Measurements from ENCODE around the gene SCD5. TPM values are rescaled to one million over a fixed set of nuclear protein-coding genes. Genes with fewer than 3 reads are reported as not detected.

Gene SCD5
- total RNA-seq, 1 donor from 2014 or later, result 1.6 TPM

- ATAC-seq (peak; percentile 15), DNase-seq (ENCODE audit: low spot score) (no peak)
Observed at GRCh38 chr4:82797405-82798111, 1.0 kb downstream of the SCD5 start.

- no peak for DNase-seq (ENCODE audit: low spot score)
Observed at GRCh38 chr4:82797040-82797404, 1.6 kb downstream of the SCD5 start.

GRCh38 chr4:82792912-82793649, 5.5 kb downstream of the SCD5 start:
- DNase-seq (ENCODE audit: low spot score) (no peak), ATAC-seq (no peak)

More at GRCh38 chr4:82797040-82797404, 1.6 kb downstream of the SCD5 start:
- peak; percentile 32 for ATAC-seq

- DNase-seq (ENCODE audit: low spot score), result no peak
- no peak for ATAC-seq
Observed at GRCh38 chr4:82791179-82791578, 7.4 kb downstream of the SCD5 start.

GRCh38 chr4:82790060-82790660, 8.4 kb downstream of the SCD5 start:
- DNase-seq (ENCODE audit: low spot score) (no peak), ATAC-seq (no peak)

- ATAC-seq, result no peak
- no peak for DNase-seq (ENCODE audit: low spot score)
Observed at GRCh38 chr4:82789025-82789776, 9.4 kb downstream of the SCD5 start.

- no peak for ATAC-seq
- DNase-seq (ENCODE audit: low spot score), result no peak
Observed at GRCh38 chr4:82787342-82787741, 11.3 kb downstream of the SCD5 start.

- no peak for ATAC-seq
- no peak for DNase-seq (ENCODE audit: low spot score)
Observed at GRCh38 chr4:82786828-82787227, 11.8 kb downstream of the SCD5 start.

- DNase-seq (ENCODE audit: low spot score) (no peak), ATAC-seq (no peak)
Observed at GRCh38 chr4:82785611-82786400, 12.8 kb downstream of the SCD5 start.

- no peak for DNase-seq (ENCODE audit: low spot score)
Observed at GRCh38 chr4:82784681-82785610, 13.7 kb downstream of the SCD5 start.

GRCh38 chr4:82782626-82783345, 15.8 kb downstream of the SCD5 start:
- DNase-seq (ENCODE audit: low spot score), result no peak
- ATAC-seq, result no peak

More at GRCh38 chr4:82784681-82785610, 13.7 kb downstream of the SCD5 start:
- no peak for ATAC-seq

- DNase-seq (ENCODE audit: low spot score), result peak; percentile 54
- peak; percentile 55 for ATAC-seq
Observed at GRCh38 chr4:82780752-82781231, 17.8 kb downstream of the SCD5 start.

GRCh38 chr4:82780170-82780751, 18.3 kb downstream of the SCD5 start:
- ATAC-seq (no peak), DNase-seq (ENCODE audit: low spot score) (no peak)

- DNase-seq (ENCODE audit: low spot score) (no peak), ATAC-seq (no peak)
Observed at GRCh38 chr4:82779032-82779431, 19.6 kb downstream of the SCD5 start.

GRCh38 chr4:82777857-82778525, 20.6 kb downstream of the SCD5 start:
- ATAC-seq (no peak), DNase-seq (ENCODE audit: low spot score) (no peak)

GRCh38 chr4:82776925-82777542, 21.6 kb downstream of the SCD5 start:
- ATAC-seq, result no peak
- DNase-seq (ENCODE audit: low spot score), result no peak

GRCh38 chr4:82775243-82775642, 23.4 kb downstream of the SCD5 start:
- no peak for ATAC-seq
- no peak for DNase-seq (ENCODE audit: low spot score)
